ENCODE measurements around the gene RASA3. TPM values are rescaled to one million over a fixed set of nuclear protein-coding genes. Genes with fewer than 3 reads are reported as not detected.
"Not testable (repeated sequence)": the region's sequence is repeated elsewhere in the genome, so short reads cannot be mapped to it uniquely, and the experiment has no call there.

The RASA3 gene
- total and polyA plus RNA-seq, 2 of the 8 experiments (the other 6 are each of a cell fraction or from before 2014, with no cell fraction given), result 7.5 to 21.9 TPM

- TF ChIP-seq CREB1 (IDR thresholded peaks at IDR 0.05), result no peak
- TF ChIP-seq CBX8 (IDR thresholded peaks at IDR 0.05; ENCODE audit: borderline replicate concordance, low read depth, low read length), result no peak
- no peak for TF ChIP-seq CHD1 (IDR thresholded peaks at IDR 0.05; ENCODE audit: low read depth, low read length)
- TF ChIP-seq GABPA (IDR thresholded peaks at IDR 0.05; ENCODE audit: borderline replicate concordance, insufficient read depth, low read length), result 0 out of 2 replicates have a peak, but pooled peaks have one; percentile 13
- no peak for TF ChIP-seq YY1 (IDR thresholded peaks at IDR 0.05; ENCODE audit: low read depth, low read length)
- TF ChIP-seq MAX (IDR thresholded peaks at IDR 0.05), result peak; percentile 35; the same call in 1 of the 2 replicates
- no peak for TF ChIP-seq CTCF (IDR thresholded peaks at IDR 0.05; ENCODE audit: control extremely low read depth in 1 of 3, insufficient read depth in 1 of 3, low read depth in 1 of 3, low read length in 3 of 3)
Observed at GRCh38 chr13:114099191-114099590, 33.2 kb downstream of the RASA3 start (continued).

DNA sequence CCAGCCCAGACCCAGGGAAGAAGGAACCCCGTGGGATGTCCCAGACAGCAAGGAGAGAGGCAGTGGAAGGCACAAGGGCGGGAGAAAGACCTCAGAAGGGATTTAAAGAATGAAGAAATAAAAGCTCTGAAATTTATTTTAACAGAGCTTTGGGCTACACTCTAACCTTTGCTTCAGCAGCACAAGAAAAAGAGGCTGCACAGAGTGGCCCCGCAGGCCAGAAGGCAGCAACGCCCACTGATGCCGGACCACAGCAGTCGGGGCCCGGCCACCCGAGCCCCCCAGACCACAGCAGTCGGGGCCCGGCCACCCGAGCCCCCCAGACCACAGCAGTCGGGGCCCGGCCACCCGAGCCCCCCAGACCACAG lies 33.8 kb downstream of the RASA3 start:
- 56% methylated on average over 7 of the region's 14 CpGs; no CpG with 5 or more reads in 1 of the 2 experiments for WGBS, 2 experiments (ENCODE audit: extremely low coverage in 1 of 2, insufficient coverage in 1 of 2, insufficient read length in 1 of 2, insufficient replicate concordance in 2 of 2, low coverage in 1 of 2, low lambda C conversion rate in 2 of 2, missing lambda C conversion rate in 1 of 2)
- H4K20me1 ChIP-seq (replicated peaks in 1 of 2; ENCODE audit: control insufficient read depth in 1 of 2, insufficient read depth in 2 of 2, low read length in 2 of 2); DNase-seq (ENCODE audit: low read depth in 1 of 2, low spot score in 2 of 2); H2BK120ac ChIP-seq (replicated peaks; ENCODE audit: low read depth, low read length); H3K56ac ChIP-seq (replicated peaks; ENCODE audit: insufficient read length, low read depth, low read length); H2AFZ ChIP-seq (ENCODE audit: low read length); H3K36me3 ChIP-seq (ENCODE audit: control insufficient read depth in 2 of 4, insufficient read depth in 4 of 4, low read length in 3 of 4); H3K4me2 ChIP-seq (ENCODE audit: insufficient read depth in 1 of 2, low read depth in 2 of 2, low read length in 2 of 2); H3K14ac ChIP-seq (ENCODE audit: insufficient read length); H4K5ac ChIP-seq (ENCODE audit: insufficient read length, low read depth, low read length); H3K4me3 ChIP-seq (ENCODE audit: extremely low read depth in 1 of 4, insufficient read depth in 2 of 4, low read depth in 3 of 4, low read length in 4 of 4); H2BK20ac ChIP-seq (ENCODE audit: low read length); H3K9ac ChIP-seq (replicated peaks in 1 of 4; ENCODE audit: extremely low read depth in 1 of 4, low read depth in 3 of 4, low read length in 3 of 4); H3K79me1 ChIP-seq (ENCODE audit: low read depth, low read length); H3K23me2 ChIP-seq (ENCODE audit: low read depth, low read length); H4K8ac ChIP-seq (ENCODE audit: extremely low read depth, insufficient read depth, low read length); H3K4me1 ChIP-seq (replicated peaks in 1 of 4; ENCODE audit: control insufficient read depth in 3 of 4, insufficient read depth in 4 of 4, low read length in 3 of 4); H3K27ac ChIP-seq (ENCODE audit: low read depth, low read length); H2BK12ac ChIP-seq (ENCODE audit: low read depth, low read length); FAIRE-seq; H3K27me3 ChIP-seq (replicated peaks in 1 of 4; ENCODE audit: control insufficient read depth in 3 of 4, extremely low read depth in 1 of 4, insufficient read depth in 3 of 4, low read length in 3 of 4); H3K23ac ChIP-seq (ENCODE audit: insufficient read length); H2BK15ac ChIP-seq (ENCODE audit: low read length); H4K91ac ChIP-seq (replicated peaks; ENCODE audit: insufficient read length, low read length); H2AK5ac ChIP-seq (ENCODE audit: low read depth, low read length); H3K4ac ChIP-seq (replicated peaks; ENCODE audit: insufficient read length, low read depth, low read length); H3K9me3 ChIP-seq (ENCODE audit: insufficient read depth in 2 of 2, low read depth in 1 of 2, low read length in 1 of 2): not testable (repeated sequence)
- H3K18ac ChIP-seq (ENCODE audit: extremely low read depth, low read length), result peak overlapping the region; percentile 19; the same call in 1 of the 2 replicates
- peak overlapping the region; percentile 66; the same call in 1 of the 2 replicates for H2BK5ac ChIP-seq (ENCODE audit: low read depth, low read length)
- peaks cover 0 to 17% of the 10 kb centered on the region in 2 experiments; a peak in 1 of 4 replicates for H3K79me2 ChIP-seq (ENCODE audit: control insufficient read depth in 1 of 2, insufficient read depth in 2 of 2, low read length in 2 of 2)
- CTCF ChIA-PET (ENCODE audit: partially characterized antibody), result interaction anchor here (1.0 to 2.1 kb wide), 7 partner anchors 9 to 115 kb away, joined by 4 to 7 read pairs (median 5); no protein-coding TSS in a partner anchor
- POLR2A ChIA-PET (ENCODE audit: partially characterized antibody), result interaction anchor here (0.8 to 1.9 kb wide), 4 partner anchors 13 to 130 kb away, joined by 3 to 10 read pairs (median 4); no protein-coding TSS in a partner anchor
